HUES48 (cell line): ENCODE data around the gene NEK4.
"Not testable (repeated sequence)": the region's sequence is repeated elsewhere in the genome, so short reads cannot be mapped to it uniquely, and the experiment has no call there.

ENCODE experiments used
- H3K27ac ChIP-seq: one replicate; pipeline ENCODE4 v1.7.0; 2013; ENCODE audit warnings: low read depth, low read length, inconsistent platforms
- H3K27me3 ChIP-seq: 2 replicates; pipeline ENCODE4 v1.6.1; 2013; ENCODE audit warnings: mild to moderate bottlenecking, low read length; ENCODE audit not compliant: control insufficient read depth, insufficient read depth
- H3K36me3 ChIP-seq: 2 replicates; pipeline ENCODE4 v1.6.1; 2013; ENCODE audit warnings: low read length; ENCODE audit not compliant: control insufficient read depth, insufficient read depth
- H3K4me1 ChIP-seq: 2 replicates; pipeline ENCODE4 v1.6.1; 2013; ENCODE audit warnings: mild to moderate bottlenecking, low read length; ENCODE audit not compliant: control insufficient read depth, insufficient read depth
- H3K4me3 ChIP-seq: 2 replicates; pipeline ENCODE4 v1.5.1; 2013; ENCODE audit warnings: mild to moderate bottlenecking, low read depth, low read length
- H3K9ac ChIP-seq: 2 replicates; pipeline ENCODE4 v1.6.1; 2013; ENCODE audit warnings: mild to moderate bottlenecking, low read depth, low read length, moderate library complexity
- H3K9me3 ChIP-seq: 2 replicates; pipeline ENCODE4 v1.6.1; 2013; ENCODE audit warnings: low read length; ENCODE audit not compliant: control insufficient read depth, insufficient read depth

Gene NEK4

GRCh38 chr3:52678265-52679198 is 92.2 kb downstream of the NEK4 start:
- Histone ChIP-seq H3K4me3 (no peak overlapping the region), H3K9ac (no peak overlapping the region), H3K27ac (no peak overlapping the region), H3K27me3 (no peaks in the 10 kb centered on the region), H3K4me1 (peaks cover 4% of the 10 kb centered on the region; the same call in 1 of the 2 replicates), H3K36me3 (peaks cover 64% of the 10 kb centered on the region), H3K9me3 (no peaks in the 10 kb centered on the region)

- not testable (repeated sequence) for H3K9me3 ChIP-seq, H3K27ac ChIP-seq, H3K4me3 ChIP-seq, H3K9ac ChIP-seq, H3K4me1 ChIP-seq, H3K27me3 ChIP-seq
- peaks cover 76% of the 10 kb centered on the region for H3K36me3 ChIP-seq
These were observed 94.5 kb downstream of the NEK4 start for GRCh38 chr3:52676201-52676600.

GRCh38 chr3:52671676-52672075 is 99.1 kb downstream of the NEK4 start:
- Histone ChIP-seq H3K9me3 (no peaks in the 10 kb centered on the region), H3K27me3 (no peaks in the 10 kb centered on the region), H3K27ac (no peak overlapping the region), H3K4me1 (peaks cover 8% of the 10 kb centered on the region; the same call in 1 of the 2 replicates), H3K36me3 (peaks cover 65% of the 10 kb centered on the region), H3K9ac (no peak overlapping the region), H3K4me3 (no peak overlapping the region)

DNA sequence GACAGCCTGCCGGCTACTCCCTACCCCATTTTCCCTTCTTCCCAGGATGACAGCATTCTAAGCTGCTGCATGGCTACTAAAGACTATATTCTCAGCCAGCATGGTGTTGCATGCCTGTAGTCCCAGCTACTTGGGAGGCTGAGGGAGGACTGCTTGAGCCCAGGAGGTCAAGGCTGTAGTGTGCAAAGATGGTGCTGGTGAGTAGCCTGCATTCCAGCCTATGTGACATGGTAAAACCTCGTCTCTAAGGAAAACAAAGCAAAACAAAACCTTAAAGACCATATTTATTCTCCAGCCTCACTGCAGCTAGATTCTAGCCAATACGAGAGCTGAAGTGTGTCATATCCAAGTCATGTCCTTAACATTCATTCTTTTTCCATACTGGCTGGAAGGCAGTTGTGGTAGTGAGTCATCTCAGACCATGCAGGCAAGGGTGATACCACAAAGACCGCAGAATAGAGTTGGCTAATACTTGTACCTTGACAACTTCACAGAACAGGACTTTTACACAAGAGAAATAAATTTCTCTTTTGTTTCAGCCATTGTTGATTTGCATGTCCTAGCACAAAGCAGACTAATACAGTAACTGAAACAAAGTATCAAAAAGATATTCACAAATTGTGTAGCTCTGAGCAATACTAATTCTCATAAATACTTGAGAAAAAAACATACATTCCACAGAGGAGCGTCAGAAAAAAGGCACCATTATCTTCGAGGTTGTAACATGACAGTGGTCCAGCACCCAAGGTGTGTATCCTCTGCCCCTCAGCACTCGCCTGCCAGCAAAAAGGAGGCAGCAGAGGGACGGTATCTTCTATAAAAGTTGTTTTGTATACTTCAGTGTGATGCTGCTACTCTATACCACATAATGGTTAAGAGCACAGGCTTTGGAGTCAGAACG is 99.9 kb downstream of the NEK4 start:
- Histone ChIP-seq H3K36me3 (peaks cover 64% of the 10 kb centered on the region), H3K27ac (peak overlapping the region; percentile 31), H3K27me3 (no peaks in the 10 kb centered on the region), H3K9me3 (no peaks in the 10 kb centered on the region), H3K4me3 (no peak overlapping the region), H3K4me1 (peaks cover 8% of the 10 kb centered on the region; the same call in 1 of the 2 replicates), H3K9ac (no peak overlapping the region)

GRCh38 chr3:52663098-52663497 is 107.6 kb downstream of the NEK4 start:
- no peaks in the 10 kb centered on the region for H3K27me3 ChIP-seq
- no peak overlapping the region for H3K27ac ChIP-seq
- no peaks in the 10 kb centered on the region for H3K9me3 ChIP-seq
- no peak overlapping the region for H3K9ac ChIP-seq
- H3K36me3 ChIP-seq, result peaks cover 77% of the 10 kb centered on the region
- no peak overlapping the region for H3K4me3 ChIP-seq
- no peaks in the 10 kb centered on the region for H3K4me1 ChIP-seq

GRCh38 chr3:52660046-52660445 is 110.7 kb downstream of the NEK4 start:
- Histone ChIP-seq H3K27me3 (no peaks in the 10 kb centered on the region), H3K9me3 (no peaks in the 10 kb centered on the region), H3K27ac (no peak overlapping the region), H3K4me1 (peaks cover 4% of the 10 kb centered on the region; the same call in 1 of the 2 replicates), H3K9ac (no peak overlapping the region), H3K4me3 (no peak overlapping the region), H3K36me3 (peaks cover 77% of the 10 kb centered on the region)
